Activated CD8-positive, alpha-beta memory T cell treated with anti-CD3 and anti-CD28 coated beads, Interleukin-2, amount 50 U/mL, for 1 hour (primary cell): Measurements from ENCODE around the gene MMEL1.
"Not testable (repeated sequence)": the region's sequence is repeated elsewhere in the genome, so short reads cannot be mapped to it uniquely, and the experiment has no call there.

ENCODE experiments used
- DNase-seq: peaks from one replicate; pipeline ENCODE4 v3.0.0-alpha.2; 2020; ENCODE audit errors: extremely low read depth

The MMEL1 gene

DNA sequence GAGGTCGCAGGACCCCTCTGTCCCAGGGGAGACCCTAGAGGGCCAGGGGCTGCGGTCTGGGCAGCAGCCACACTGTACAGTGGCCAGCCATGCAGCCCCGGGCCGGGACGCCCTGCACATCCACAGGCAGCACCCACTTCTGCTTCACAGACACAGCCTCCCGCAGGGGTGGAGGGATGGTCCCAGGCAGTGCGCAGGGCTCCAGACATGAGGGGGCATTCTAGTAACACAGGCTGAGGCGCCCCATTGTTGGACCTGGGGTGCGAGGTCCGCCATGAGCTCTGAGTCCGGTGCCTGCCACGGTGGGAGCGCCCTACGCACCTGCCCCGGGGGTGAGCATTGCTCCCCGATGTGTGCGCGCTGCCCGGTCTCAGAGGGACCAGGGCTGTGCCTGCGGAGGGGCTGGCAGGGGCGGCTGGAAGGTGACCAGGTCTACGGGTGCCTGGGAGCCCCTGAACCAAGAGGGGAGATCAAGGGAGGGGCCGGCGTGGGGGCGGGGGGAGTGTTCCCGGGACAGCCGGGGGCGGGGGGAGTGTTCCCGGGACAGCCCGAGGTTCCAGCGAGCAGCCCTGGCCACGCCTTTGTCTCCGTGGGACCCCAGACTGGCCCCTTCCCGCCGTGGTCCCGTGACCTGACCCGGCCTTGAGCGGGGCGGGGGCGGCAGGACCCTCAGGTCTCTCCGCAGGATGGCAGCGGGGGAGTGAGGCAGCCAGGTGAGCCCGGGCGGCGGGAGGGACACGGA is 4.5 kb downstream of the MMEL1 start:
- DNase-seq, result no peak

DNA sequence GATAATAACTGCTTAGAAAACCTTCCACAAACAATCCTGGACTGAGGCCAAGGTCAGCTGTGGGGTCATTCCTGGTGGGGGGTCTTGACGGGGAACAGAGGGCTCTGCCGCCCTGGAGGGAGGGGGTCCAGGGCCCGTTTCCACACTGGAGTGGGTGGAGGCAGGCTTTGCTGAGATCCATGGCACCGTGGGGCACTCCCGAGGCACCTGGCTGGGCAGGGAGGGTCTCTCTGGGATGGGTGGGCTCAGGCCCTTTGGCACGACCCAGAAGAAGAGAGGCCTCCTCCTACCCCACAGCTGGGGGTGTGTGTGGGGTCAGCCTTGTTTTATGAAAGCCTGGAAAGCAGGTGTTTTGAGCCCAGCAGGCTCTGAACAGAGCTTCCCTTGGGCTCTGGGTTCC is 5.1 kb downstream of the MMEL1 start:
- DNase-seq, result no peak

DNA sequence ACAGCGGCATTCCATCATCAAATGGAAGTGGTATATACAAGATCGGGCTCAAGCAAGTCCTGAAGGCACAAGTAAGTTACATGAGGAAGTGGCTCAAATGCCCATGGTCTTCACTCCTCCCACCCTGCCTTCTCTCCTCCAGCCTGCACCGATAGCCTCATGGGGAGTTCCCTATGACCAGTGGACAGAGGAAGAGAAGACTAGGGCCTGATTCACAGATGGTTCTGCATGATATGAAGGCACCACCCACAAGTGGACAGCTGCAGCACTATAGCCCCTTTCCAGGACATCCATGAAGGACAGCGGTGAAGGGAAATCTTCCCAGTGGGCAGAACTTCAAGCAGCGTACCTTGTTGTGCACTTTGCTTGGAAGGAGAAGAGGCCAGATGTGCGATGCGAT is 7.1 kb downstream of the MMEL1 start:
- not testable (repeated sequence) for DNase-seq

DNA sequence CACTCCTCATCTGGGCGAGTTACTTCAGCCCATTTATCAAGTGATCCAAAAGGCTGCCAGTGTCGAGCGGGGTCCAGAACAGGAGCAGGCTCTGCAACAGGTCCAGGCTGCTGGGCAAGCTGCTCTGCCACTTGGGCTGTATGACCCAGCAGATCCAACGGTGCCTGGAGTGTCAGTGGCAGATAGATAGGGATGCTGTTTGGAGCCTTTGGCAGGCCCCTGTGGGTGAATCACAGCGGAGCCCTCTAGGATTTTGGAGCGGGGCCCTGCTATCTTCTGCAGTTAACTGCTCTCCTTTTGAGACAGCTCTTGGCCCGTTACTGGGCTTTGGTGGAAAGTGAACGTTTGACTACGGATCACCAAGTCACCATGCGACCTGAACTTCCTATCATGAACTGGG is 7.5 kb downstream of the MMEL1 start:
- DNase-seq, result no peak

DNA sequence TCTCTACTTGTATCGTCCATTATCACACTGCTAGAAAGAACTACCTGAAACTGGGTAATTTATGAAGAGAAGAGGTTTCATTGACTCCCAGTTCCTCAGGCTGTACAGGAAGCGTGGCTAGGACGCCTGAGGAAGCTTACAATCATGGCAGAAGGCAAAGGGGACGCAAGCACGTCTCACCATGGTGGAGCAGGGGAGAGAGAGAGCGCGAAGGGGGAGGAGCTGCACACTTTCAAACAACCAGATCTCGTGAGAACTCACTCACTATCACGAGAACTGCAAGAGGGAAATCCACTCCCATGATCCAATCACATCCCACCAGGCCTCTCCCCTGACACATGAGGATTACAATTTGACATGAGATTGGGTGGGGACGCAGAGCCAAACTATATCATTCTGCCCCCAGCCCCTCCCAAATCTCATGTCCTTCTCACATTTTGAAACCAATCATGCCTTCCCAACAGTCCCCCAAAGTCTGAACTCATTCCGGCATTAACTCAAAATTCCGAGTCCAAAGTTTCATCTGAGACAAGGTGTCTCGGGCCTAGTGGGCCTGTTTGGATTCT is 8.0 kb downstream of the MMEL1 start:
- no peak for DNase-seq

DNA sequence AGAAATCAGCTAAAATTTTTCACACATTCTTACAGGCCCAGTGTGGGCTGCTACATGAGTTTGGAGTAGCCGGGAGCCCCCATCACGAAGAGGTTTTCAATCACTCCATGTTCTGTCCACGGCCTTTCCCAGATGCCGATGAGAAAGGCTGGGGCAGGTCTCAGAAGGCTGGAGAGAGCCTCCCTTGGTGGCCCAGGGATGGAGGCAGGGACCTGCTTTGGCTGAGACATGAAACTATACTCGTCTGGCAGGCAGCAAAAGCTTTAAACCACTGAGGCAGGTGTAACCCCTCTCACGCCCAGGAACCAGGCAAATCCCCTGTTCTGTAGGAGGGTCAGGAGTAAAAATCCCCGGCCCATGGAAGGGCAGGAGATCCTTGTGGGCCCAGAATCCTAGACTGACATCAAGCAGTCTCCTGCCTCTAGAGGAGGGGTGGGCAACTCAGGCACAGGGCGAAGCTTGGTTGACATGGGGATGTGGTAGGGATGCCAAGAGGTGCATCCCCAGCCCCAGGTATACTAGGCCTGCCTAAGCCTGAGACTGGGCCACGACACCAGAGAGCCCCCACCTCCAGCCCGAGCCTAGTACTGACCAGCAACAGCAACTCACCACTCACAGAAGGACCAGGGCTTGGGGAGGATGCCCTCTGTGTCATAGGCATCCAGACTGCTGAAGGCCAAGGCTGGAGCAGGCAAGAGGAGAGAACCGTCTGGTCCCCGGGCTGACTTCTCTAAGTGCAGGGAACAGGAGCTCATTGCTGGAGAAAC is 9.1 kb downstream of the MMEL1 start:
- DNase-seq, result no peak

DNA sequence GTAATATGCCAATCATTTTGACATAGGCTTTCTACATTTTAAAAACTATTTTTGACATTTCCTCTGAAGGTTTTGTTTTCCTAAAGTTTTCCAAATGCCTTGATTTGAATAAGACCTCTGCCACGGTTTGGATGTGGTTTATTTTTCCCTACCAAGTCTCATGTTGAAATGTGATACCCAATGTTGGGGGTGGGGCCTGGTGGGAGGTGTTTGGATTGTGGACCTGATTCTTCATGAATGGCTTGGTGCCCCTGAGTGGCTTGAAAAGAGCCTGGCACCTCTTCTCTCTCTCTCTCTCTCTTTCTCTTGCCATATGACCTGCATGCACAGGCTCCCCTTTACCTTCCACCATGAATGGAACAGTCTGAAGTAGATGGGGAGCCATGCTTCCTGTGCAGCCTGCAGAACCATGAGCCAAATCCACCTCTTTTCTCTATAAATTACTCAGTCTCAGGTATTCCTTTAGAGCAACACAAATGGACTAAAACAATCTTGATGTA is 14.8 kb downstream of the MMEL1 start:
- DNase-seq, result no peak

DNA sequence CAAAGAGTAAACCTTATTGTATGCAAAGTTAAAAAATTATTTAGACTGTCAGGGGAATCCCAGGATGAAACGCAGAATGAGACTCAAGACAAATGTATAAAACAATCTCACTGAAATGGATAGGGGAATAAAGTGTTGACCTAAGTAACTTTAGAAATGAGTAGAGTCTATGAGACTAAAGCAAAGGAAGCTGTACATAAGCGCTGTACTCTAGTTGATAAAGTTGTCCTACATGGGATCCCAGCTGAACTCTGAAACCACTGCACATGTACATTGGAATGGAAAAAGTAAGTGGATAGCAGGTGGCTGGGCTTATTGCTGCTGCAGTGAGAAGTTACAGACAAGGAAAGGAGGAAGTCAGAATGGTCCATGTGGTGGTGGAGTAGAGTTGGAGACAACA is 18.7 kb downstream of the MMEL1 start:
- DNase-seq, result no peak

DNA sequence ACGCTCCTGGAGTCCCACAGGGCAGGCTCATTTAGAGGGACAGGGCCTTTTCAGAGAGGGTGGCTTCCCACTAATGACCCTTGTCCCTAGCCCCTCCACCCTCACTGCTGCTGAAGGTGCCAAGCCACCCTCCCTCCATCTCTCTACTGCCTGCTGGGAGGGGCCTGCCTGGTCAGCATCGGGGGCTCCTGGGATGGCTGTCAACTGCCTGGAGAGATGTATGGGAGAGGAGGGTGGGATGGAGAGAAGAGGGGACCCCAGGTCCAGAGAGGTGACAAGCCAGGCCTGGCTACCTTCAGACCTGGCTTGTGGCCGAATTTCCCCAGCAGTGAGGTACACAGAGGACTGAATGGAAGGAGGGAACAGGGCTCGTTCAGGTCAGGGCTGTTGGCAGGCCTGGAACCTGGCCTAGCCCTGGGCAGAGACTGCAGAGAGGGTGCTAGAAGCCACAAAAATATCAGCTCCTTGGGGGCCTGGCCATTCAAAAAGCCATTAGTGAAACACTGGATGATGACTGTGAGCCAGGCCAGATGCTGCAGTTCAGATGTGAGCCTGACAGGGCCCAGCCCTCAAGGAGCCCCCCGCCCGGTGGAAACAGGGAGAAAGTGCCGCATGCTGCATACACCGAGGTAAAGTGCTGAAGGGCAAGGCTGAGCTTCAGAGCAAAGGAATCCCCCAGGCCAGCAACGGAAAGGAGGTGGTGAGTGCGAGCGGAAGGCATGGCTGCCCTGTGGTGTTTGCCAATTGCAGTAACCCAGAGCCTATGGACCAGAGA is 20.0 kb downstream of the MMEL1 start:
- DNase-seq, result no peak

DNA sequence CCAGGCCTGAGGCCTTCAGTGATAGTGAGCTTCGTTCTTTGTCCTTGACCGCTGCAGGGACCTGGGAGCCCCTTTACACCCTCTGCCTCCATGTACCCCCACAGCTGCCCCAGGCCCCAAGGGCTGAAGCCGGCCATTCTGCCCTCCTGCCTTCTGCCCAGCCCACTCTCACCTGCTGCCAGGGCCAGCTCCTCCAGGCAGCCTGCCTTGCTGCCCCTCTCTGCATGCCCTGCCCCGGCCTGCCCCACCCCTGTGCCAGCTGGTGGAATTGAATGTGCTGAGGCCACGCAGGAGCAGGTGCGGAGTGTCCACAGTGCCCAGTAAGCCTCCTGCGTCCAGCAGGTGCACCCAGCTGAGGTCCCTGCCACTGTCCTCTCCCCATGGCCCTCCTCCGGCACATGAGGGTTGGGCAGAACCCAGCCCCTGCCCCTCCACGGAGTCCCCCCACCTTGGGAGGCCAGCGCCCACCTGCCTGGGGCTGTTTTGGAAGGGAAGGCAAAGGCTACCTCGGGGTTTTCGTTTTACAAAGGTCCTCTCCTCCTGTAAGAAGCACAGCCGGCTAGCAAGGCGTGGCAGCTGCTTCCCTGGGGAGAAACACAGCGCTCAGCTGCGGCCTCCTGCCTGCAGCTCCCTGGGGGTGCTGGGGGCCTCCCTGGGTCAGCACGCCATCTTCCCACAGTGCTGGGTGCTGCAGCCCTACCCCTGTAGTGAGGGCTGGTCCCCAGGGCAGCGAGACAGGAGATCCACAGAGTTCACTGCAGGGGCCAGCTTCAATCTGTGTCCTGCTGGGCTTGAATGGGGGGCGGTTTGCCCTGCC is 21.0 kb downstream of the MMEL1 start:
- no peak for DNase-seq

DNA sequence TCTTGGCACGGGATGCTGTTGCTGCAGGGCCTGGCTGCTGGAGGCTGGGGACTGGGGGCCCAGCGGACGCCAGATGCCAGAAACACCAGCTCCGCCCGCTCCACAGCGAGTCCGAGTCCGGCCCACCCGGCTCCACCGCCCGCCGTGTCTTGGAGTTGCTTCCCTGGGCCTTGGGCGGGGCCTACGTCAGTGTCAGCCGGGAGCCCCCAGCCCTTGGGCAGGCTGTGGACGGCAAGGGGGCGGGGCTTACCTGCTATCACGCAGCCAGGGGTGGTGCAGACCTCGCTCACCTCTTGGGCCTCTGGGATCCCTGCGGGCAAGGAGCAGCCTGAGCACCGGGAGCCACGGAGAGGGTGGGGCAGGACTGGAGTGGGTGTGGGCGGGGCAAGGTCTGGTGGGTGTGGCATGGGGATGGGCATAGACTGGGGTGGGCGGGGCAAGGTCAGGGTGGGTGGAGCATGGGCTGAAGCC is 21.8 kb downstream of the MMEL1 start:
- no peak for DNase-seq

DNA sequence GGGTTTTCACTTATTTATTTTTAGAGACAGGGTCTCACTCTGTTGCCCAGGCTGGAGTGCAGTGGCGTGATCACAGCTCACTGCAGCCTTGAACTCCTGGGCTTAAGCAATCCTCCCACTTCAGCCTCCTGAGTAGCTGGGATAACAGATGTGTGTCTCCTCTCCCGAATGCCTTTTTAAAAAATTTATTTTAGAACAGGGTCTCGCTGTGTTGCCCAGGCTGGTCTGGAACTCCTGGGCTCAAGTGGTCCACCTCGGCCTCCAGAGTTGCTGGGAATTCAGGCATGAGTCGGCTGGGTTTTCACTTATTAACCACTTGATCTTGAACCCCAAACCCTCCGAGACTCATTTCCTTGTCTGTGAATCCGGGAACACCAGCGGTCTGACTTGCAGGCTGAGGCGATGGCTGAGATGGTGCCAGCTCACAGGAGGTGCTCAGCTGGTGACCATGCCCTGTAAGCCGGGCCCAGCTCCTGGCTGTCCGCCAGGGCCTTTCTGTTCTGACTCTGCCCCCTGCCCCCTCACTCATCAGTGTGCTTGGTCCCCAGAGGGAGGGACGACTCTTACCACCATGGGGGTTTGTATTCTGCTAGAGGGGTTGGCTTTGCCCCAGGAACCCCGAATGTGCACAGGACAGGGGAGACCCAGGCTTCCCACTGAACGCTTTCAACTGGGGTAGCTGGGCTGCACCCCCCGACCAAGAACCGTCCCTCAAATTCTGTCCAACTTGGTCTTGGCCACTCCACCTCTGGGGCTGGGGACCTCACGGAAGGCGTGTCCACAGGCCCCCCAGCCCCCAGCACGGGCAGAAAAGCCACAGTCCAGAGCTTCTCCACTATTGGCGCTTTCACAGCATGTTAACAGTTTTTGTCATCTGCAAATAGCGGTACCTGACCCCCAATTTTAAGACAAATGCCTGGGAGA is 22.5 kb downstream of the MMEL1 start:
- DNase-seq, result no peak

DNA sequence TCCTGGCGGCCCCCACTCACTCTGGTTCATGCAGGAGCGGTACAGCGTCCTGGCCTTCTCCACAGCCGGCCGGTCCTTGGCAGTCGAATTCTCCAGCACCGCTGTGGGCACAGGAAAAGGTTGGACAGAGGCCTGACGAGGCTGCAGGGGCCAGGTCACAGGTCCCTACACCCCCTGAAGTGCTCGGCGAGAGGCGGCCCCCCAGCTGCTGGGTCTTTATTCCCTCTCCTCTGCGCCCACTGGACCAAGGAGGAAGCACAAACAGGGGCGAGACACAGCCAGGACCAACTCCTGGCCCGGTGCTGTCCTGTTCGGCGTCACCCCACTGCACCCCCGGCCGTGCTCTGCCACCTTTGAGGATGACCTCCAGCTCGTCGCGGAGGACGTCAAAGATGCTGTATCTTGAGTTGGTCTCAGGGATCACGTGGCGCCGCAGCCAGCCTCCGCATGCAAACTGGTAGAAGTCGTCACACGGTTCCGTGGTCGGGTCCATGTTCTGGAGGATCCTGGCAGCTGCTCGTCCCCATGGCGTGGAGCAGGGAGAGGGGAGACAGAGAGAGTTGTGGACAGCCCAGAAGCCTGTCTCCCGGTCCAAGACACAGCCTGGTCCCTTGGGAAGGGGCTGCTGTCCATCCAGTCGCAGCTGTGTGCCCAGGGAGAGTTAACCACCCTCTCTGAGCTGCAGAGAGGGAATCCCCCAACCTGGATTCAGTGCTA is 23.3 kb downstream of the MMEL1 start:
- no peak for DNase-seq

DNA sequence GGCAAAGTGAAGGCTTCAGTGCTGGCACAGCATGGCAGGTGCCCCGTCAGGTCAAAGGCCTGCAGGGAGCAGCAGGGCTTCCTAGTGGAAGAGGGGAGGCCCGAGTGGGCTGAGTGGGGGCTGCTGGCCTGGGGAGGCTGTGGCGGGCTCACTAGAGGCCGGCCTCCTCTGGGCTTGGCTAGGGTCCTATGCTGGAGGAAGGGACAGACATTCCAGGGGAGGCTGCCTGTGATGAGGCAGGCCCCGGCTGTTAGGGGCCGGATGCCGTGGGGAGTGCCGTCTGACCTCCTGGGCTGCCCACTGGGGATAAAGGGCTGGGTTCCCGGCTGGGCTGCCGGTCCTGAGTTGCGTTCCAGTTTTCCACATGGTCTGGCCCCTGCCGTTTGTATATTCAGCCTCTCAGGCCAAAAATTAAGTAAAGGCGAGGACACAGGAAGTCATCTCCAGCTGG is 25.1 kb downstream of the MMEL1 start:
- DNase-seq, result no peak

DNA sequence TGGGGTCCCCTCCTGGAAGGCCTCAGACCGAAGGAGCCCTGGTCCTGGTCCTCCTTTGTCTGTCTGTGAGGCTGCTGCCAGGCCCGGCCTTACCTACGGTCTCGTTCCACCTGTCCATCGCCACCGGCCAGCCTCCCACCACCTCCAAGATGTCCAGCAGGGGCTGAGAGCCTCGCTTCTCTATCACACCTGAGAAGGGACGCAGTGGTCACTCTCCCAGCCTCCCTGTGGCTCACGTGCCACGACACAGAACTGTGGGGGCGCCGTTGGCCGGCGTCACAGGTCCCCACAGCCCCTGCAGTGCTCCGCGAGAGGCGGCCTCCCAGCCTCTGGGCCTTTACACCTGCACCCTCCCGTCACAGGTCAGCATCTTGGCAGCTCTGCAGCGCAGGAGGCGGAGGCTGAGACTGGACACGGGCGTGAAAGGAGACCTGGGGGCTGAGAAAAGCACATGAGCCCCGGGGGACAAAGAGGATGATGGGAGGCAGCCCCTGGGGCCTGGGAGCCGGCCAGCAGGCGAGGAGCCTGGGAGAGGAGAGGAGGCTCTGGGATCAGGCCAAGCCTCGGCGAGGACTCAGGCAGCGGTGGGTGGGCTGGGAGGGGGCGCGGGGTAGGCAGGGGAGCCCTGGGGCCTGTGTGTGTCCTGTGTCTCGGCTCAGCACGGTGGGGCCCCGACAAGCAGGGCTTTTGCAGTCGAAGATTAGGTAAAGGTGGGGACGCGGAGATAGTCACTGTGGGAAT is 25.8 kb downstream of the MMEL1 start:
- no peak for DNase-seq

DNA sequence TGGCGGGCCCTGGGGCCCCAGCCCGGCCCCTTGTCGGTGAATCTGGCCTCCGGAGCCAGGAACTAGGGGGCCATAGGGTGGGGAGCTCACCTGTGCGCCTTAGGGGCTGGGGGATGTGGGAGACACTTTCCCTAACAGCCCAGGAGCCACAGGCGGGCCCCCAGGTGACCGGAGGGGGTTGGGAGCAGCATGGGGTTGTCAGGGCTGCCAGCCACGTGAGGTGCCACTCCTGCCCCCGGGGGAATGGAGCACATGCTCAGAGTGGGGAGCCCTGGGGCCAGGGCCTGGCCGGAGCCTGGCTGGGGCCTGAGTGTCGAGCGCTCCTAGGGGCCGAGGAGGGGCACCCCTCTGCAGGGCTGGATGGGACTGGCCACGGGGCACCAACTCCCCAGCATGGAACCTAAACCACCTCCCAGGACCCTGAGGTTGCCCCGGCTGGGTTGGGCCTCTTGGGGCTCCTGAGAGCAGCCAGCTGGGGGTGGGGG is 26.4 kb downstream of the MMEL1 start:
- no peak for DNase-seq

DNA sequence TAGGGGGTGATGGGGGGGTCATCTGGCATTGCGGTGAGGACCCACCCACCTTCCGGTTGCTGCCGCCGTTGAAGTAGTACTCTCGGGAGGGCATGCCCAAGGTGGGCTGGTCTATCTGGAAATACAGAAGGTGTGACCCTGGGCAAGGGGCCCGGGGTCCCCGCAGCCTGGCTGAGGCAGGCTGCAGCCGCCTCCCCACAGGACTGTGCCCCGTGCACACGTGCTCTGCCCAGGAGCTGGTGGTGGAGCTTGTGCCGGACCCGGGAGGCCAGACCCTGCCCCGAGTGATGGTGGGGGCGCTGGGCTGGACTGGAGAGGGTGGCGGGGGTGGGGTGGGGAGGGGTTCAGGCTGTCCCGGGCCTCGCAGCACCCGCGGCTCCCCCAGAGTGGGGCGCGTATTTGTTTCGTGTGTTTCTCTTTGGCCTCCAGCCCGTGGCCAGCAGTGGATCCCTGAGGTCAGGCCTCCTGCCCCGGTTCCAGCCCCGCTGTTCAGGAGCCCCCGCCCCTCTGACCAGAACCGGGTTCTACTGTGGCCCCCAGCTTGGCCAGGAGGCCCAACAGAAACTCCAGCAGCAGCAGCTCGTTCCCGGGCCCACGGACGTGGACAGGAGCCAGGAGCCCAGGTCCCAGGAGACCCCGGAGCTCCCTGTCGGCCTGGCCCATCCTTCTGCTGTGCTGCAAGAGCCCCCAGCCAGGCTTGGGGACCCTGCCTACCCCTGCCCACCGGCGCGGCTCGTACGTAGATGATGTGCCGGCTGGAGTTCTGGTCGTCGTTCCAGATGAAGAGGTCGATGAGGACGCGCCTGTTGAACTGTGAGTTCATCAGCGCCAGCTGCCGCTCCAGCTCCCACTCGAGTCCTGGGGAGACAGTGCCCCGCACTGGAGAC is 27.1 kb downstream of the MMEL1 start:
- DNase-seq, result no peak
